HG02943 (cell line): ENCODE data around the gene FERMT3.
"Not testable (repeated sequence)": the region's sequence is repeated elsewhere in the genome, so short reads cannot be mapped to it uniquely, and the experiment has no call there.

Experiments
- ATAC-seq: cut with Tn5 transposase; IDR thresholded peaks from one replicate; pipeline ENCODE4 v1.9.1; 2021; ENCODE audit warnings: mild to moderate bottlenecking, low read depth, moderate library complexity; ENCODE audit not compliant: unreplicated experiment

Gene FERMT3

GRCh38 chr11:64206457-64207255 is at the start of gene FERMT3:
Gene FERMT3, plus strand, starts transcription at chr11:64206721. Its CDS starts 644 bp downstream, at chr11:64207365.
- no peak for ATAC-seq

- ATAC-seq: no peak
Measured at GRCh38 chr11:64157631-64158394, 48.7 kb upstream of the FERMT3 start.

DNA sequence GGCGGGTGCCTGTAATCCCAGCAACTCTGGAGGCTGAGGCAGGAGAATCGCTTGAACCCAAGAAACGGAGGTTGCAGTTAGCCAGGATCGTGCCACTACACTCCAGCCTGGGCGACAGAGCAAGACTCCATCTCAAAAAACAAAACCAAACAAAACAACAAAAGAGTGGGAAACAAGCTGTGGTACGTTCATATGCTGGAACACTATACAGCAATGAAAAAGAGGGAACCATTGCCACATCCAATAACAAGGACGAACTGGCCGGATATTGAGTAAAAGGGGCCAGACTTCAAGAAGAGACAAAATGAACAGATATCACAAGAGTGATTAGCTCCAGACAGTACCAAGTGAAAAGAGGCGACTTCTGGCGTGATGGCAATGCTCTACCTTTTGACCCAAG is 45.5 kb upstream of the FERMT3 start:
- no peak for ATAC-seq

DNA sequence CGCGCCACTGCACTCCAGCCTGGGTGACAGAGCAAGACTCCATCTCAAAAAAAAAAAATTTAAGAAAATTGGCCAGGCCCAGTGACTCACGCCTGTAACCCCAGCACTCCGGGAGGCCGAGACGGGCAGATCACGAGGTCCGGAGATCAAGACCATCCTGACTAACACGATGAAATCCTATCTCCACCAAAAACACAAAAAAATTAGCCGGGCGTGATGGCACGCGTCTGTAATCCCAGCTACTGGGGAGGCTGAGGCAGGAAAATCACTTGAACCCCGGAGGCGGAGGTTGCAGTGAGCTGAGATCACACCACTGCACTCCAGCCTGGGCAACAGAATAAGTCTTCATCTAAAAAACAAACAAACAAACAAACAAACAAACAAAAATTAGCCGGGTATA is 43.8 kb upstream of the FERMT3 start:
- ATAC-seq: not testable (repeated sequence)

GRCh38 chr11:64163951-64164350 is 42.6 kb upstream of the FERMT3 start:
- ATAC-seq: no peak

DNA sequence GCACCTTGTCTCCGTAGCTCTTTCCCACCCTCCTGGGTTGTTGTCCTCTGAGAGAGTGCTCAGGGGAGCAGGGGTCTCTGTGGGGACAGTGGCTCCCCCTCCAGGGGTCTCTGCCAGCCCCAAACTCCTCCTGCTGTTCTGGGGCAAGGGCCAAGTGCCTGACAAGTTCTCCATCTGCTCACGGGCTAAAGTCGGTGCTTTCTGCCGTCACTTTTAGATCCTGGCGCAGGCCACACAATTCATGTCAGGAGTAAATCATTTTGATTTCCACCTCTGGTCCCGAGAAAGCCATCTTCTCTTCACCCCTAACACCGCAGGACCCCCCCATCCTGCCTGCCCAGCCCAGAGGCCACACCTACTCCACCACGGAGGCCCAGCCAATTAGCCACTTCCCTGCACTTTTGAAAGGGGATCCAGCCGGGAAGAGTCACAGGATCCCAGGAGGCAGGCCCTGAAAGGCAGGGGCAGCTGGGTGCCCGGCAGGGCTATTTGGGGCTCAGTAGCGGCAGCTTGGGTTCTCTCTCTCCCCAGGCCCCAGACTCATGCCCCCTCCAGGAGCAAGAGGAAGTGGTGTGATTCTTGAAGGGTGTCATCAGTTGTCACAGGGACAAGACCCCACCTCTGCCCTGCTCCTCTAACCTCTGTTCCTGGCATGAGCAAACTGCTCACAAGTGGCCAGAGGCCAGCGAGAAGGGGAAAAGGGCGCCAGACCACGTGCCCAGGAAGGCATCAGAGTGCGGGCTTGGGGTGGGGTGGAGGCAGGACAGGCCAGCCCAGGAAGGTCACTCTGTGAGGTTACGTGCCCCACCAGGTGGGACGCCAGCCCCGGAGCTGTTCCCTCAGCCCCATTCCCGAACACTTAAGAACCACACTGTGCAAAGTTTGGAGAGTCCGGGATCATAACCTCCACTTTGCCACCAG is 41.9 kb upstream of the FERMT3 start:
- no peak for ATAC-seq

GRCh38 chr11:64165481-64165841 is 41.1 kb upstream of the FERMT3 start:
- ATAC-seq: no peak

GRCh38 chr11:64165842-64166635 is 40.5 kb upstream of the FERMT3 start, which contains the start of gene MACROD1:
Gene MACROD1, minus strand, starts transcription at chr11:64166113. Its CDS starts 119 bp downstream, at chr11:64165994.
- peak; percentile 54 for ATAC-seq

GRCh38 chr11:64170419-64170818 is 36.1 kb upstream of the FERMT3 start:
- ATAC-seq: no peak

DNA sequence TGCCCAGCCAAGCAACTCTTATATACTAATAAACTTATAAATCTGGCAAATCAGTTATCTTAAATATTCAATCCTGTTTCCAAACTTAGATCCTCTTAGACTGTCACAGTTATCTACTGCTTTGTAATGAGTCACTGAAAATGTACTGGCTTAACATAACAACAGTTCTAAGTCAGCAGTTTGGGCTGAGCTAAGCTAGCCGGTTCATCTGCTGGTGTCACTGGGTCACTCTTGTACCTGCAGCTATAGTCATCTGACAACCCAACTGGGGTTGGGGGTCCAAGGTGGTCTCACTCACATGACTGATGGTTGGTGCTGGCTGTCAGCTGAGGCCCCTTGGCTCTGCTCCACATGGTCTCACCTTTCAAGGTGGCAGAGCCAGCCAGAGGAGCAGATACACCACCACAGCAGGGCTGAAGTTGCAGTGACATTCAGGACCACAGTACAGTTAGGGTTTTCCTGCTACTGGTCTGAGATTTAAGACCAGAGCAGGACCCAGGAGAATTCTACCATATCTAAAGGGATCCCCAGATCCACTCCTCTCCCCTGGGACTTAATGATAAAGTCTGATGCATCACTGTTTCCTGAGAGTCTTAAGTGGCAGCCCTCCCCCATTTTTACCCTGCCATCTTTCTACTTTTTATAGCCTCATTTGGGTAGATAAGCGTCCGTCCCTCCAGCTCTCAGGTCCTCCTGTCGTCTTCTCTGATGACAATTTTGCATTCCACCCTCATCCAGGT is 32.7 kb upstream of the FERMT3 start:
- no peak for ATAC-seq

GRCh38 chr11:64176751-64177150 is 29.8 kb upstream of the FERMT3 start:
- no peak for ATAC-seq

GRCh38 chr11:64178203-64178602 is 28.3 kb upstream of the FERMT3 start:
- no peak for ATAC-seq

DNA sequence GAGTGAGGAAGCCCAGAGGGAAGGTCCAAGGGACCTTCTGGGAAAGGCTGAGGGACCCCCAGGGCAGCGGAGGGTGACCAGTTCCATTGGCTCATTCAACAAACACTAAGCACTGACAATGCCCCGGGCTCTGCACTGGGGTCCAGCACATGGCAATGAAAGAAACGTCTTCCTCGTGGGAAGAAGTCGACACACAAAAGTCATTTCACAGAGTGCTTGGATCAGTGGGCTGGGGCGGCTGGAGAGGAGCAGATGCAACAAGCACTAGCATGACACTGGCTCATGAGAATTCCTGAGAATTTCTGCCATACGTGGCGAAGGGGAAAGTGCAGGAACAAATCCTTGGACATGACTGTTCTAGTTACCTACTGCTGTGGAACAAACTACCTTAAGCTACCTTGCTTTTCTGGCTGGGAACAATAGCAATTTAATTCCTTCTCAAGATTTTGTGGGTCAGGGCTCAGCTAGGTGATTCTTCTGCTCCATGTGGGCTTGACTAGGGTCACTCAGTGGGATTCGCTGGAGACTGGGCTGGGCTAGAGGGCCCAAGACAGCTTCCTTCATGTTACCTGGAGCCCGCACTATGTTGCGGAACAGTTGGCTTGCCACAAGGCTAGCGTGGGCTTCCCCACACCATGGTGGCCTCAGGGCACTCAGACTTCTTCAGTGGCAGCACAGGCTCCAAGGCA is 27.4 kb upstream of the FERMT3 start:
- no peak for ATAC-seq

- no peak for ATAC-seq
Measured at GRCh38 chr11:64180891-64181290, 25.6 kb upstream of the FERMT3 start.

GRCh38 chr11:64181506-64182411 is 24.8 kb upstream of the FERMT3 start:
- no peak for ATAC-seq

DNA sequence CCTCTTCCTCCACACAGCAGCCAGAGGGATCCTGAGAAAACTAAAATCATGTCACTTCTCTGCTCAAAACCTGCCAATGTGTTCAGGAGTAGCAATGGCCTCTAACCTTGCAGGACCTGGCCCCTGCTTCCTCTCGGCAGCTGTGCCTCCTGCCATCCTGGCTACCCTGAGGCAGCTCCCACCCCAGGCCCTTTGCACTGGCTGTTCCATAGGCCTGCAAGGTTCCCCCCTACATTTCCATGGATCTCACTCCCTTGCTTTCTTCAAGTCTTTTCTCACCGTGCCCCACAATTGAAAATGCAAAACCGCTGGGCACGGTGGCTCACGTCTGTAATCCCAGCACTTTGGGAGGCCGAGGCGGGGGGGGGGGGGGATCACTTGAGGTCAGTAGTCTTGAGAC is 22.6 kb upstream of the FERMT3 start:
- no peak for ATAC-seq

GRCh38 chr11:64185175-64185692 is 21.3 kb upstream of the FERMT3 start:
- peak; percentile 4 for ATAC-seq
